HepG2 (cell line): ENCODE measurements around the gene PNPLA3. TPM values are rescaled to one million over a fixed set of nuclear protein-coding genes. Genes with fewer than 3 reads are reported as not detected.

ENCODE experiments used
- ATAC-seq: fragments of 200-7000 bp; cut with Tn5 transposase; 3 replicates; pipeline ENCODE4 v1.9.1; 2020; ENCODE audit warnings: mild to moderate bottlenecking, moderate library complexity
- BruUV-seq: library from RNA; stranded (reverse); fragments of 400-500 nt; replicated peaks from 2 replicates; lab custom pipeline; 2021; lab: Mats Ljungman, UMichigan
- CTCF ChIA-PET: fragments of 300-600 bp; formaldehyde crosslinking; extraction: SDS; loops from one replicate; lab custom pipeline; 2021; ENCODE audit warnings: low total read pairs, inconsistent platforms, low intra/inter-chr PET ratio; lab: Yijun Ruan, JAX
- POLR2A ChIA-PET: fragments of 350-600 bp; sonication (Branson Sonifier 250); formaldehyde crosslinking; loops from one replicate; lab custom pipeline; 2020; ENCODE audit warnings: antibody characterized with exemption, inconsistent platforms; lab: Yijun Ruan, JAX
- DNase-seq: peaks from one replicate; pipeline ENCODE4 v3.0.0-alpha.2; 2015; ENCODE audit warnings: low spot score
- FAIRE-seq: peaks from 3 replicates; lab custom pipeline; 2011; peaks lifted over from hg19 to GRCh38; lab: Jason Lieb, UNC
- H2AFZ ChIP-seq: one replicate; pipeline ENCODE4 v1.6.1; 2011; ENCODE audit warnings: low read length, inconsistent platforms
- H3K27ac ChIP-seq: fragments of 300-600 bp; 3 replicates; pipeline ENCODE4 v1.8.0; 2011; ENCODE audit warnings: mixed run types, mild to moderate bottlenecking, mixed read lengths, low read length, inconsistent platforms; ENCODE audit not compliant: insufficient read depth; ENCODE audit errors: extremely low read length
- H3K27me3 ChIP-seq, 2 experiments: fragments of 200-600 bp in 1 of 2; 2 replicates in 1 of 2; 3 replicates in 1 of 2; pipeline versions ENCODE4 v1.6.0 to v1.8.0; 2011; ENCODE audit warnings: low read length in 2 of 2, mild to moderate bottlenecking in 2 of 2, moderate library complexity in 2 of 2, inconsistent platforms in 1 of 2; ENCODE audit not compliant: insufficient read depth in 2 of 2, control insufficient read depth in 1 of 2
- H3K36me3 ChIP-seq, 2 experiments: fragments of 200-600 bp in 1 of 2; replicated peaks in 1 of 2; 2 replicates in 1 of 2; 3 replicates in 1 of 2; pipeline versions ENCODE4 v1.5.1 to v1.8.0; 2011; ENCODE audit warnings: low read length in 2 of 2, inconsistent platforms in 1 of 2; ENCODE audit not compliant: insufficient read depth in 2 of 2, control insufficient read depth in 1 of 2
- H3K4me1 ChIP-seq: 2 replicates; pipeline ENCODE4 v1.5.1; 2012; ENCODE audit warnings: low read length, inconsistent platforms; ENCODE audit not compliant: insufficient read depth
- H3K4me2 ChIP-seq: 2 replicates; pipeline ENCODE4 v1.6.0; 2011; ENCODE audit warnings: low read depth, low read length, inconsistent platforms
- H3K4me3 ChIP-seq, 3 experiments: fragments of 200-600 bp in 1 of 3; sonication (generic), shearing (Covaris generic) in 1 of 3; replicated peaks in 1 of 3; 2 replicates each; pipeline ENCODE4 v1.5.1; 2011 to 2016; ENCODE audit warnings: low read length in 3 of 3, inconsistent platforms in 2 of 3, low read depth in 2 of 3, mild to moderate bottlenecking in 2 of 3, control low read depth in 1 of 3, mixed read lengths in 1 of 3; ENCODE audit not compliant: insufficient read depth in 1 of 3
- H3K79me2 ChIP-seq: one replicate; pipeline ENCODE4 v1.6.1; 2011; ENCODE audit warnings: low read length, inconsistent platforms; ENCODE audit not compliant: insufficient read depth
- H3K9ac ChIP-seq: 2 replicates; pipeline ENCODE4 v1.6.0; 2011; ENCODE audit warnings: mild to moderate bottlenecking, low read depth, low read length, inconsistent platforms; ENCODE audit not compliant: insufficient read depth
- H3K9me3 ChIP-seq: 2 replicates; pipeline ENCODE4 v1.5.1; 2012; ENCODE audit warnings: mild to moderate bottlenecking, low read length
- H4K20me1 ChIP-seq: 2 replicates; pipeline ENCODE4 v1.6.0; 2011; ENCODE audit warnings: inconsistent platforms, mild to moderate bottlenecking, low read length, moderate library complexity; ENCODE audit not compliant: insufficient read depth
- FOXM1 ChIP-seq: sonication (generic); formaldehyde crosslinking; IDR thresholded peaks from 2 replicates; pipeline ENCODE4 v1.5.0; 2020; ENCODE audit warnings: missing genetic modification reagents
- HNRNPUL1 ChIP-seq: fragments of 200-400 bp; formaldehyde crosslinking; IDR thresholded peaks from 2 replicates; pipeline ENCODE4 v1.6.1; 2017; ENCODE audit warnings: low read depth, mild to moderate bottlenecking, low read length, moderate library complexity
- ISL2 ChIP-seq: sonication (generic); formaldehyde crosslinking; IDR thresholded peaks from 2 replicates; pipeline ENCODE4 v1.5.0; 2020; ENCODE audit warnings: missing genetic modification reagents
- KLF16 ChIP-seq, 2 experiments: sonication (generic) in 1 of 2; formaldehyde crosslinking in 1 of 2; IDR thresholded peaks; 2 replicates each; pipeline versions ENCODE4 v1.6.1 to v1.8.0; 2016 to 2023; ENCODE audit warnings: missing genetic modification reagents in 2 of 2, missing compliant biosample characterization in 1 of 2
- MTF1 ChIP-seq: sonication (generic); formaldehyde crosslinking; IDR thresholded peaks from 2 replicates; pipeline ENCODE4 v1.5.0; 2020; ENCODE audit warnings: missing genetic modification reagents
- POLR2AphosphoS2 ChIP-seq: IDR thresholded peaks from 2 replicates; pipeline ENCODE4 v1.6.1; 2011; ENCODE audit warnings: low read depth, low read length, improper control_type of control experiment
- ZNF20 ChIP-seq: sonication (generic); formaldehyde crosslinking; IDR thresholded peaks from 2 replicates; pipeline ENCODE4 v1.4.0; 2020; ENCODE audit warnings: mild to moderate bottlenecking, moderate library complexity, missing genetic modification reagents
- ZNF33B ChIP-seq: sonication (generic); formaldehyde crosslinking; IDR thresholded peaks from 2 replicates; pipeline ENCODE4 v1.5.1; 2020; ENCODE audit warnings: mild to moderate bottlenecking, missing genetic modification reagents
- ZNF34 ChIP-seq: sonication (generic); formaldehyde crosslinking; IDR thresholded peaks from 2 replicates; pipeline ENCODE4 v1.4.0; 2020; ENCODE audit warnings: mild to moderate bottlenecking, missing genetic modification reagents, borderline replicate concordance
- ZNF44 ChIP-seq: sonication (generic); formaldehyde crosslinking; IDR thresholded peaks from 2 replicates; pipeline ENCODE4 v1.5.1; 2020; ENCODE audit warnings: mild to moderate bottlenecking, missing genetic modification reagents
- ZNF670 ChIP-seq: sonication (generic); formaldehyde crosslinking; IDR thresholded peaks from 2 replicates; pipeline ENCODE4 v1.8.0; 2022; ENCODE audit warnings: mild to moderate bottlenecking, missing genetic modification reagents, borderline replicate concordance
- ZZZ3 ChIP-seq: sonication (generic); formaldehyde crosslinking; IDR thresholded peaks from 2 replicates; pipeline ENCODE4 v1.4.0; 2020; ENCODE audit warnings: missing genetic modification reagents, mild to moderate bottlenecking, borderline replicate concordance
- WGBS: methylation state at CpG from one replicate; pipeline ENCODE4 v1.1.6; 2017; ENCODE audit warnings: low lambda C conversion rate; 5-methylcytosine and 5-hydroxymethylcytosine counted together
- in situ Hi-C: cut with HindIII; loops from 2 replicates; pipeline ENCODE4 v1.10.0; 2017; ENCODE audit warnings: low pct_unique_long_range_greater_than_20kb; ENCODE audit not compliant: extremely low pct_ligation_motif_present
- intact Hi-C: fragments of 100-400 bp; cut with micrococcal nuclease; formaldehyde crosslinking; loops from one replicate; pipeline ENCODE4 v1.10.0; 2022; ENCODE audit not compliant: unreplicated experiment
- polyA plus RNA-seq, 8 experiments: library from polyadenylated mRNA; depleted of rRNA in 3 of 8; stranded (reverse) in 7 of 8; unstranded in 1 of 8; fragments of >200 nt; fragmentation: Illumina TruSeq in 4 of 8; extraction: Trizol in 4 of 8; gene quantifications; 2 replicates each; pipeline versions ENCODE4 v1.2.1 to v1.2.3, GENCODE V29; 2011 to 2016; ENCODE audit warnings: low read depth in 4 of 8, missing spikeins in 1 of 8, mixed read lengths in 1 of 8; ENCODE audit not compliant: insufficient read depth in 1 of 8
- total RNA-seq, 5 experiments: library from RNA; depleted of rRNA; stranded (reverse); fragments of >200 nt; fragmentation: Illumina TruSeq; extraction: Trizol; gene quantifications; 2 replicates each; pipeline ENCODE4 v1.2.3, GENCODE V29; 2016; ENCODE audit warnings: low read depth in 1 of 5
- TF ChIP-seq, protein P1 (sequence below): sonication (generic); formaldehyde crosslinking; IDR thresholded peaks from 2 replicates; pipeline ENCODE4 v1.5.0; 2020; ENCODE audit warnings: mild to moderate bottlenecking, missing genetic modification reagents
- TF ChIP-seq, protein P2 (sequence below): sonication (generic); formaldehyde crosslinking; IDR thresholded peaks from 2 replicates; pipeline ENCODE4 v1.4.0; 2020; ENCODE audit warnings: low read depth, missing genetic modification reagents
- TF ChIP-seq, protein P3 (sequence below): sonication (generic); formaldehyde crosslinking; IDR thresholded peaks from 2 replicates; pipeline ENCODE4 v1.4.0; 2020; ENCODE audit warnings: missing genetic modification reagents, mild to moderate bottlenecking, borderline replicate concordance
- TF ChIP-seq, protein P4 (sequence below): sonication (generic); formaldehyde crosslinking; IDR thresholded peaks from 2 replicates; pipeline ENCODE4 v1.8.1; 2022; ENCODE audit warnings: mild to moderate bottlenecking, missing genetic modification reagents

Gene PNPLA3
- total and polyA plus RNA-seq, 2 of the 13 experiments (the other 11 are each of a cell fraction or from before 2014, with no cell fraction given), result 16.9 to 19.8 TPM

DNA sequence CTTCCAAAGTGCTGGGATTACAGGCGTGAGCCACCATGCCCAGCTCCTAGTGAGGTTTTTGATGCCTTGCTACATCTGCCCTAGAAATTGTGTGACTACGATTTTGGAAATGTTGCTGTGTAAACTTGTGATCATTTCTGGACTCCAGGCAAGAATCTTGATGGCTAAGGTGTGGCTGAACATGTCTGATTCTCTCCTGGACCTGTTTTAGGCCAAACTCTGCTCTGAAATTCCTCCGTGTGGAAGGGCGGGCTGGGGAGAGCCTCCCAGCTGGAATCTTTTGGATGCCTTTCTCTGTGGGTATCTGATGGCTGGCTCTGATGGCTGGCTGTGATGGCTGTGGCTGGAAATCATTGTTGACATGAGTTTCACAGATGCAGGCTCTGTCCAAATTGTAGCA, 8.2 kb downstream of the PNPLA3 start:
- no peak for ATAC-seq
- intact Hi-C loops (no loop called here), in situ Hi-C loops (no loop called here)
- Histone ChIP-seq H3K79me2 (peaks cover 7% of the 10 kb centered on the region), H3K4me2 (no peak overlapping the region), H3K9me3 (no peaks in the 10 kb centered on the region), H3K36me3 (peaks cover 20 to 48% of the 10 kb centered on the region in 2 experiments), H2AFZ (no peak overlapping the region), H4K20me1 (peaks cover 15% of the 10 kb centered on the region), H3K27ac (no peak overlapping the region), H3K4me1 (peaks cover 23% of the 10 kb centered on the region), H3K4me3 (no peak overlapping the region), H3K9ac (no peak overlapping the region), H3K27me3 (no peaks in the 10 kb centered on the region)
- no peak for DNase-seq
- 90% methylated on average over 3 of the region's 4 CpGs for WGBS
- ChIA-PET POLR2A (no interaction called here), CTCF (no interaction called here)
- FAIRE-seq, result no peak
- no TSS peak for BruUV-seq
- TF ChIP-seq ZZZ3 (CRISPR knock-in tag), result no peak
- TF ChIP-seq, protein P1, sequence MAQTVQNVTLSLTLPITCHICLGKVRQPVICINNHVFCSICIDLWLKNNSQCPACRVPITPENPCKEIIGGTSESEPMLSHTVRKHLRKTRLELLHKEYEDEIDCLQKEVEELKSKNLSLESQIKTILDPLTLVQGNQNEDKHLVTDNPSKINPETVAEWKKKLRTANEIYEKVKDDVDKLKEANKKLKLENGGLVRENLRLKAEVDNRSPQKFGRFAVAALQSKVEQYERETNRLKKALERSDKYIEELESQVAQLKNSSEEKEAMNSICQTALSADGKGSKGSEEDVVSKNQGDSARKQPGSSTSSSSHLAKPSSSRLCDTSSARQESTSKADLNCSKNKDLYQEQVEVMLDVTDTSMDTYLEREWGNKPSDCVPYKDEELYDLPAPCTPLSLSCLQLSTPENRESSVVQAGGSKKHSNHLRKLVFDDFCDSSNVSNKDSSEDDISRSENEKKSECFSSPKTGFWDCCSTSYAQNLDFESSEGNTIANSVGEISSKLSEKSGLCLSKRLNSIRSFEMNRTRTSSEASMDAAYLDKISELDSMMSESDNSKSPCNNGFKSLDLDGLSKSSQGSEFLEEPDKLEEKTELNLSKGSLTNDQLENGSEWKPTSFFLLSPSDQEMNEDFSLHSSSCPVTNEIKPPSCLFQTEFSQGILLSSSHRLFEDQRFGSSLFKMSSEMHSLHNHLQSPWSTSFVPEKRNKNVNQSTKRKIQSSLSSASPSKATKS (CRISPR knock-in tag), result no peak
- TF ChIP-seq KLF16 (CRISPR knock-in tag; IDR thresholded peaks at IDR 0.05), result no peak
- TF ChIP-seq ZNF20 (CRISPR knock-in tag), result no peak
- TF ChIP-seq HNRNPUL1, result no peak
- TF ChIP-seq, protein P2, sequence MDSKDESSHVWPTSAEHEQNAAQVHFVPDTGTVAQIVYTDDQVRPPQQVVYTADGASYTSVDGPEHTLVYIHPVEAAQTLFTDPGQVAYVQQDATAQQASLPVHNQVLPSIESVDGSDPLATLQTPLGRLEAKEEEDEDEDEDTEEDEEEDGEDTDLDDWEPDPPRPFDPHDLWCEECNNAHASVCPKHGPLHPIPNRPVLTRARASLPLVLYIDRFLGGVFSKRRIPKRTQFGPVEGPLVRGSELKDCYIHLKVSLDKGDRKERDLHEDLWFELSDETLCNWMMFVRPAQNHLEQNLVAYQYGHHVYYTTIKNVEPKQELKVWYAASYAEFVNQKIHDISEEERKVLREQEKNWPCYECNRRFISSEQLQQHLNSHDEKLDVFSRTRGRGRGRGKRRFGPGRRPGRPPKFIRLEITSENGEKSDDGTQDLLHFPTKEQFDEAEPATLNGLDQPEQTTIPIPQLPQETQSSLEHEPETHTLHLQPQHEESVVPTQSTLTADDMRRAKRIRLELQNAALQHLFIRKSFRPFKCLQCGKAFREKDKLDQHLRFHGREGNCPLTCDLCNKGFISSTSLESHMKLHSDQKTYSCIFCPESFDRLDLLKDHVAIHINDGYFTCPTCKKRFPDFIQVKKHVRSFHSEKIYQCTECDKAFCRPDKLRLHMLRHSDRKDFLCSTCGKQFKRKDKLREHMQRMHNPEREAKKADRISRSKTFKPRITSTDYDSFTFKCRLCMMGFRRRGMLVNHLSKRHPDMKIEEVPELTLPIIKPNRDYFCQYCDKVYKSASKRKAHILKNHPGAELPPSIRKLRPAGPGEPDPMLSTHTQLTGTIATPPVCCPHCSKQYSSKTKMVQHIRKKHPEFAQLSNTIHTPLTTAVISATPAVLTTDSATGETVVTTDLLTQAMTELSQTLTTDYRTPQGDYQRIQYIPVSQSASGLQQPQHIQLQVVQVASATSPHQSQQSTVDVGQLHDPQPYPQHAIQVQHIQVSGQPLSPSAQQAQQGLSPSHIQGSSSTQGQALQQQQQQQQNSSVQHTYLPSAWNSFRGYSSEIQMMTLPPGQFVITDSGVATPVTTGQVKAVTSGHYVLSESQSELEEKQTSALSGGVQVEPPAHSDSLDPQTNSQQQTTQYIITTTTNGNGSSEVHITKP (CRISPR knock-in tag), result no peak
- no peak for TF ChIP-seq MTF1 (CRISPR knock-in tag)
- TF ChIP-seq ZNF44, result no peak
- no peak for TF ChIP-seq ISL2 (CRISPR knock-in tag)
- TF ChIP-seq FOXM1 (CRISPR knock-in tag), result no peak
- TF ChIP-seq, protein P3, sequence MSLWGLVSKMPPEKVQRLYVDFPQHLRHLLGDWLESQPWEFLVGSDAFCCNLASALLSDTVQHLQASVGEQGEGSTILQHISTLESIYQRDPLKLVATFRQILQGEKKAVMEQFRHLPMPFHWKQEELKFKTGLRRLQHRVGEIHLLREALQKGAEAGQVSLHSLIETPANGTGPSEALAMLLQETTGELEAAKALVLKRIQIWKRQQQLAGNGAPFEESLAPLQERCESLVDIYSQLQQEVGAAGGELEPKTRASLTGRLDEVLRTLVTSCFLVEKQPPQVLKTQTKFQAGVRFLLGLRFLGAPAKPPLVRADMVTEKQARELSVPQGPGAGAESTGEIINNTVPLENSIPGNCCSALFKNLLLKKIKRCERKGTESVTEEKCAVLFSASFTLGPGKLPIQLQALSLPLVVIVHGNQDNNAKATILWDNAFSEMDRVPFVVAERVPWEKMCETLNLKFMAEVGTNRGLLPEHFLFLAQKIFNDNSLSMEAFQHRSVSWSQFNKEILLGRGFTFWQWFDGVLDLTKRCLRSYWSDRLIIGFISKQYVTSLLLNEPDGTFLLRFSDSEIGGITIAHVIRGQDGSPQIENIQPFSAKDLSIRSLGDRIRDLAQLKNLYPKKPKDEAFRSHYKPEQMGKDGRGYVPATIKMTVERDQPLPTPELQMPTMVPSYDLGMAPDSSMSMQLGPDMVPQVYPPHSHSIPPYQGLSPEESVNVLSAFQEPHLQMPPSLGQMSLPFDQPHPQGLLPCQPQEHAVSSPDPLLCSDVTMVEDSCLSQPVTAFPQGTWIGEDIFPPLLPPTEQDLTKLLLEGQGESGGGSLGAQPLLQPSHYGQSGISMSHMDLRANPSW (CRISPR knock-in tag), result no peak
- TF ChIP-seq ZNF670, result no peak
- TF ChIP-seq, protein P4, sequence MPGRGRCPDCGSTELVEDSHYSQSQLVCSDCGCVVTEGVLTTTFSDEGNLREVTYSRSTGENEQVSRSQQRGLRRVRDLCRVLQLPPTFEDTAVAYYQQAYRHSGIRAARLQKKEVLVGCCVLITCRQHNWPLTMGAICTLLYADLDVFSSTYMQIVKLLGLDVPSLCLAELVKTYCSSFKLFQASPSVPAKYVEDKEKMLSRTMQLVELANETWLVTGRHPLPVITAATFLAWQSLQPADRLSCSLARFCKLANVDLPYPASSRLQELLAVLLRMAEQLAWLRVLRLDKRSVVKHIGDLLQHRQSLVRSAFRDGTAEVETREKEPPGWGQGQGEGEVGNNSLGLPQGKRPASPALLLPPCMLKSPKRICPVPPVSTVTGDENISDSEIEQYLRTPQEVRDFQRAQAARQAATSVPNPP (CRISPR knock-in tag), result no peak
- no peak for TF ChIP-seq ZNF33B (CRISPR knock-in tag)
- no peak for TF ChIP-seq POLR2AphosphoS2
- no peak for TF ChIP-seq ZNF34 (CRISPR knock-in tag)
